Measurements from ENCODE around the gene SDF4.

DNA sequence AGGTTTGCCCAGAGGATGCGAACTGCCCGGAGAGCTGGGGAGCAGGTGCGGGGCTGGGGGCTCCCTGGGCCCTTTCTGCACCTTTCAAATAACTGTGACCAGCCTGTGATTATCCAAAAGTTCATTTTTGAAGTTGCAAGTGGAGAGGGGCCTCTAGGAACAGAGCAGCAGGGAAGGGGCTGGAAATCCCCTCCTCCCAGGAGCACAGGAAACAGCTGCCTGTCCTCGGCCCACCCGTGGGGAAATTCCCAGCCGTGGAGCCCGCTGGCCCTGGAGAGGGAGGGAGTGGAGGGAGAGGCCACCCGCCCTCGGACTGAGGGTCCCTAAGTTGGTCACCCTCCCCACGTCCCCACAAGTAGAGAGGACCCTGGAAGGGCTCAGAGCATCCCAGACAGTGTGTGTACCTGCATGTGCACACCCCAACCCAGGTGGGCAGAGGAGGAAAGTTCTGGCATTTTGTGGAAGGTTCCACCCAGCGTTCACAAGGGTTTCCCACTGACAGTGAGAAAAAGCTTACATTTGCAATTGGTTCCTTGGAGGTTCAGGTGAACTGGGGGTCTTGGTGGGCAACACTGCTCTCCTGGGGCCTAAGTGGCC is 16.6 kb downstream of the SDF4 start:
- TF ChIP-seq, protein P1, sequence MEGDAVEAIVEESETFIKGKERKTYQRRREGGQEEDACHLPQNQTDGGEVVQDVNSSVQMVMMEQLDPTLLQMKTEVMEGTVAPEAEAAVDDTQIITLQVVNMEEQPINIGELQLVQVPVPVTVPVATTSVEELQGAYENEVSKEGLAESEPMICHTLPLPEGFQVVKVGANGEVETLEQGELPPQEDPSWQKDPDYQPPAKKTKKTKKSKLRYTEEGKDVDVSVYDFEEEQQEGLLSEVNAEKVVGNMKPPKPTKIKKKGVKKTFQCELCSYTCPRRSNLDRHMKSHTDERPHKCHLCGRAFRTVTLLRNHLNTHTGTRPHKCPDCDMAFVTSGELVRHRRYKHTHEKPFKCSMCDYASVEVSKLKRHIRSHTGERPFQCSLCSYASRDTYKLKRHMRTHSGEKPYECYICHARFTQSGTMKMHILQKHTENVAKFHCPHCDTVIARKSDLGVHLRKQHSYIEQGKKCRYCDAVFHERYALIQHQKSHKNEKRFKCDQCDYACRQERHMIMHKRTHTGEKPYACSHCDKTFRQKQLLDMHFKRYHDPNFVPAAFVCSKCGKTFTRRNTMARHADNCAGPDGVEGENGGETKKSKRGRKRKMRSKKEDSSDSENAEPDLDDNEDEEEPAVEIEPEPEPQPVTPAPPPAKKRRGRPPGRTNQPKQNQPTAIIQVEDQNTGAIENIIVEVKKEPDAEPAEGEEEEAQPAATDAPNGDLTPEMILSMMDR (conservative IDR thresholded peaks at IDR 0.05) = no peak
- TF ChIP-seq EZH2 (IDR thresholded peaks at IDR 0.05; ENCODE audit: low read depth) = no peak
